ENCODE results near the gene CABYR. TPM values are rescaled to one million over a fixed set of nuclear protein-coding genes. Genes with fewer than 3 reads are reported as not detected.

Gene CABYR
- total RNA-seq, 2 donors from 2014 or later, result 10.0 to 11.1 TPM

- Mint-ChIP-seq H3K4me1 (peaks cover 14% of the 10 kb centered on the region), H3K4me3 (no peak overlapping the region), H3K27ac (no peak overlapping the region), H3K27me3 (ENCODE audit: insufficient read depth) (peaks cover 2% of the 10 kb centered on the region), H3K9me3 (no peaks in the 10 kb centered on the region), H3K36me3 (ENCODE audit: low read depth) (no peaks in the 10 kb centered on the region)
- H3K9ac ChIP-seq (ENCODE audit: extremely low read depth, low read length, poor library complexity, severe bottlenecking), result no peak overlapping the region
- H3K27me3 ChIP-seq (ENCODE audit: control insufficient read depth, insufficient read depth, low read length, poor library complexity, severe bottlenecking), result peaks cover 16% of the 10 kb centered on the region
- H3K4me1 ChIP-seq (ENCODE audit: control insufficient read depth, insufficient read depth, low read length), result peaks cover 5% of the 10 kb centered on the region
- DNase-seq, result no peak
- no peak for TF ChIP-seq CTCF (conservative IDR thresholded peaks at IDR 0.05)
- H3K4me3 ChIP-seq (ENCODE audit: low read length), result no peak overlapping the region
- no peaks in the 10 kb centered on the region for H3K36me3 ChIP-seq (ENCODE audit: control insufficient read depth, insufficient read depth, low read length)
- H3K9me3 ChIP-seq (ENCODE audit: control insufficient read depth, low read length), result no peaks in the 10 kb centered on the region
- no peak overlapping the region for H3K27ac ChIP-seq (ENCODE audit: low read depth, low read length)
- 100% methylated on average over 1 of the region's 1 CpG; no CpG with 5 or more reads in 1 of the 2 experiments for WGBS, 2 experiments (ENCODE audit: insufficient coverage in 1 of 2, insufficient read length in 1 of 2)
Measured at GRCh38 chr18:24108641-24109040, 30.2 kb upstream of the CABYR start.

GRCh38 chr18:24111936-24112335 lies 26.9 kb upstream of the CABYR start:
- H3K4me3 Mint-ChIP-seq, result no peak overlapping the region
- Histone ChIP-seq H3K4me1 (ENCODE audit: control insufficient read depth, insufficient read depth, low read length) (peaks cover 5% of the 10 kb centered on the region), H3K9me3 (ENCODE audit: control insufficient read depth, low read length) (no peaks in the 10 kb centered on the region), H3K27ac (ENCODE audit: low read depth, low read length) (no peak overlapping the region), H3K36me3 (ENCODE audit: control insufficient read depth, insufficient read depth, low read length) (no peaks in the 10 kb centered on the region), H3K27me3 (ENCODE audit: control insufficient read depth, insufficient read depth, low read length, poor library complexity, severe bottlenecking) (peaks cover 24% of the 10 kb centered on the region), H3K4me3 (ENCODE audit: low read length) (no peak overlapping the region), H3K9ac (ENCODE audit: extremely low read depth, low read length, poor library complexity, severe bottlenecking) (no peak overlapping the region)
- peaks cover 2% of the 10 kb centered on the region for H3K27me3 Mint-ChIP-seq (ENCODE audit: insufficient read depth)
- peaks cover 14% of the 10 kb centered on the region for H3K4me1 Mint-ChIP-seq
- peak; percentile 65 for TF ChIP-seq CTCF (conservative IDR thresholded peaks at IDR 0.05)
- DNase-seq, result no peak
- H3K36me3 Mint-ChIP-seq (ENCODE audit: low read depth), result peaks cover 6% of the 10 kb centered on the region
- H3K27ac Mint-ChIP-seq, result no peak overlapping the region
- 92 to 93% methylated on average over 2 of the region's 2 CpGs for WGBS, 2 experiments (ENCODE audit: insufficient coverage in 1 of 2, insufficient read length in 1 of 2)
- H3K9me3 Mint-ChIP-seq, result no peaks in the 10 kb centered on the region

GRCh38 chr18:24112464-24112863 lies 26.4 kb upstream of the CABYR start:
- Mint-ChIP-seq H3K4me1 (peaks cover 14% of the 10 kb centered on the region), H3K27me3 (ENCODE audit: insufficient read depth) (peaks cover 2% of the 10 kb centered on the region), H3K9me3 (no peaks in the 10 kb centered on the region), H3K27ac (no peak overlapping the region), H3K36me3 (ENCODE audit: low read depth) (peaks cover 6% of the 10 kb centered on the region), H3K4me3 (no peak overlapping the region)
- no peak for TF ChIP-seq CTCF (conservative IDR thresholded peaks at IDR 0.05)
- H3K4me3 ChIP-seq (ENCODE audit: low read length), result no peak overlapping the region
- H3K27ac ChIP-seq (ENCODE audit: low read depth, low read length), result no peak overlapping the region
- no peaks in the 10 kb centered on the region for H3K9me3 ChIP-seq (ENCODE audit: control insufficient read depth, low read length)
- no peaks in the 10 kb centered on the region for H3K36me3 ChIP-seq (ENCODE audit: control insufficient read depth, insufficient read depth, low read length)
- H3K4me1 ChIP-seq (ENCODE audit: control insufficient read depth, insufficient read depth, low read length), result peaks cover 5% of the 10 kb centered on the region
- H3K27me3 ChIP-seq (ENCODE audit: control insufficient read depth, insufficient read depth, low read length, poor library complexity, severe bottlenecking), result peaks cover 24% of the 10 kb centered on the region
- DNase-seq, result no peak
- H3K9ac ChIP-seq (ENCODE audit: extremely low read depth, low read length, poor library complexity, severe bottlenecking), result no peak overlapping the region
- 93 to 100% methylated on average over 4 of the region's 4 CpGs for WGBS, 2 experiments (ENCODE audit: insufficient coverage in 1 of 2, insufficient read length in 1 of 2)
